Loucy (cell line): ENCODE results near the gene NR1D2.

Experiments used
- EZH2phosphoT487 ChIP-seq: fragments of 200-600 bp; IDR thresholded peaks from 2 replicates; pipeline ENCODE4 v1.6.1; 2018; ENCODE audit warnings: antibody characterized with exemption, mild to moderate bottlenecking, moderate library complexity, borderline replicate concordance
- TF ChIP-seq, protein P1 (sequence below): fragments of 200-600 bp; sonication (generic); conservative IDR thresholded peaks from 2 replicates; pipeline ENCODE4 v1.5.1; 2014; ENCODE audit warnings: mild to moderate bottlenecking, antibody characterized with exemption, low read length

DNA sequence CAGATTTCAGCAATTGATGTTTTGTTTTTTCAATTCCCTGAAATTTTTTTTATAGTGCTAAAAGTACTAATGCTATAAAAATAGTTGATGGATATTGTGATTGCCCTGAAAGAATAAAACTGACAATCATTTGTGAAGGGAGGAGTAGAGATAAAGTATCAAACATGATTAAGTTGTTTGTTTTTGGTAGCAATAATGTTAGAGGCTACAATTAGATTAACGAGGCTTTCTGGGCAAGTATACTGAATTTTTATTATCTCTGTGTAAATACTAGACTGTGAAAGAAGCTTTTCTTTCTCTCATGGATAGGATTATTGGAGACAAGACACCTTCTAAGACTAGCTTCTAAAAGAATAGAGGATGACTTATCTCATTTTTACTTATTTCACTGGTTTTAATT, 15.6 kb downstream of the NR1D2 start:
- TF ChIP-seq, protein P1, sequence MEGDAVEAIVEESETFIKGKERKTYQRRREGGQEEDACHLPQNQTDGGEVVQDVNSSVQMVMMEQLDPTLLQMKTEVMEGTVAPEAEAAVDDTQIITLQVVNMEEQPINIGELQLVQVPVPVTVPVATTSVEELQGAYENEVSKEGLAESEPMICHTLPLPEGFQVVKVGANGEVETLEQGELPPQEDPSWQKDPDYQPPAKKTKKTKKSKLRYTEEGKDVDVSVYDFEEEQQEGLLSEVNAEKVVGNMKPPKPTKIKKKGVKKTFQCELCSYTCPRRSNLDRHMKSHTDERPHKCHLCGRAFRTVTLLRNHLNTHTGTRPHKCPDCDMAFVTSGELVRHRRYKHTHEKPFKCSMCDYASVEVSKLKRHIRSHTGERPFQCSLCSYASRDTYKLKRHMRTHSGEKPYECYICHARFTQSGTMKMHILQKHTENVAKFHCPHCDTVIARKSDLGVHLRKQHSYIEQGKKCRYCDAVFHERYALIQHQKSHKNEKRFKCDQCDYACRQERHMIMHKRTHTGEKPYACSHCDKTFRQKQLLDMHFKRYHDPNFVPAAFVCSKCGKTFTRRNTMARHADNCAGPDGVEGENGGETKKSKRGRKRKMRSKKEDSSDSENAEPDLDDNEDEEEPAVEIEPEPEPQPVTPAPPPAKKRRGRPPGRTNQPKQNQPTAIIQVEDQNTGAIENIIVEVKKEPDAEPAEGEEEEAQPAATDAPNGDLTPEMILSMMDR = no peak
- TF ChIP-seq EZH2phosphoT487 = no peak
